Spleen (tissue), 11 donors: Measurements from ENCODE around the gene ZNF33A. TPM values are rescaled to one million over a fixed set of nuclear protein-coding genes. Genes with fewer than 3 reads are reported as not detected.
"Not testable (repeated sequence)": the region's sequence is repeated elsewhere in the genome, so short reads cannot be mapped to it uniquely, and the experiment has no call there.

Experiments
- DNase-seq: peaks from one replicate; pipeline ENCODE4 v3.0.0-alpha.2; 2020
- H3K27ac ChIP-seq, 8 donors: fragments of 200-600 bp; sonication (generic) in 7 of 8; 1 replicate in 4 of 8; 2 replicates in 4 of 8; pipeline versions ENCODE4 v1.5.0 to v1.8.0; 2016 to 2021; ENCODE audit warnings: inconsistent platforms in 4 of 8, mild to moderate bottlenecking in 4 of 8, moderate library complexity in 1 of 8
- H3K27me3 ChIP-seq, 7 donors: fragments of 200-600 bp; sonication (generic) in 6 of 7; replicated peaks in 1 of 7; 1 replicate in 4 of 7; 2 replicates in 3 of 7; pipeline versions ENCODE4 v1.5.0 to v1.8.0; 2016 to 2021; ENCODE audit warnings: inconsistent platforms in 3 of 7, mild to moderate bottlenecking in 1 of 7
- H3K36me3 ChIP-seq, 6 donors: fragments of 200-600 bp; sonication (generic) in 5 of 6; 1 replicate in 4 of 6; 2 replicates in 2 of 6; pipeline versions ENCODE4 v1.5.0 to v1.8.0; 2016 to 2021; ENCODE audit warnings: inconsistent platforms in 2 of 6
- H3K4me1 ChIP-seq, 6 donors: fragments of 200-600 bp; sonication (generic) in 5 of 6; 1 replicate in 3 of 6; 2 replicates in 3 of 6; pipeline versions ENCODE4 v1.5.0 to v1.8.0; 2016 to 2021; ENCODE audit warnings: inconsistent platforms in 3 of 6
- H3K4me3 ChIP-seq, 8 donors: fragments of 200-600 bp; sonication (generic) in 7 of 8; 1 replicate in 4 of 8; 2 replicates in 4 of 8; pipeline versions ENCODE4 v1.5.0 to v1.8.0; 2016 to 2021; ENCODE audit warnings: inconsistent platforms in 4 of 8, mild to moderate bottlenecking in 4 of 8, moderate library complexity in 2 of 8
- H3K9me3 ChIP-seq, 8 donors: fragments of 200-600 bp; sonication (generic) in 7 of 8; 1 replicate in 4 of 8; 2 replicates in 4 of 8; pipeline versions ENCODE4 v1.5.0 to v1.8.0; 2016 to 2021; ENCODE audit warnings: inconsistent platforms in 4 of 8
- CTCF ChIP-seq, 11 experiments: fragments of 200-600 bp in 7 of 11; fragments of 450-650 bp in 4 of 11; sonication (generic) in 4 of 11; IDR thresholded peaks in 8 of 11; conservative IDR thresholded peaks in 3 of 11; 1 replicate in 7 of 11; 2 replicates in 4 of 11; pipeline versions ENCODE4 v1.4.0 to v1.8.0; 2016 to 2021; ENCODE audit warnings: antibody characterized with exemption in 11 of 11, inconsistent platforms in 4 of 11, mild to moderate bottlenecking in 1 of 11
- POLR2A ChIP-seq, 3 donors: fragments of 450-650 bp; IDR thresholded peaks; one replicate each; pipeline ENCODE4 v1.5.1; 2017; ENCODE audit warnings: antibody characterized with exemption in 3 of 3, mild to moderate bottlenecking in 1 of 3
- POLR2AphosphoS5 ChIP-seq, 3 donors: sonication (generic); formaldehyde crosslinking; IDR thresholded peaks; one replicate each; pipeline ENCODE4 v1.5.1; 2017; ENCODE audit warnings: antibody characterized with exemption in 3 of 3
- WGBS, 5 donors: extraction: QIAGEN DNeasy Blood & Tissue Kit in 3 of 5; methylation state at CpG; one replicate each; pipeline versions ENCODE4 v1.1.5 to v1.1.7; 2013 to 2018; 5-methylcytosine and 5-hydroxymethylcytosine counted together
- intact Hi-C: fragments of 100-400 bp; cut with DNase I; formaldehyde crosslinking; loops from one replicate; pipeline ENCODE4 v1.15.0; 2023; ENCODE audit warnings: low total_unique reads
- polyA plus RNA-seq, 3 donors: library from polyadenylated mRNA; stranded (reverse); fragments of 200-250 nt; gene quantifications; one replicate each; pipeline ENCODE4 v1.2.1, GENCODE V29; 2013
- total RNA-seq, 7 donors: library from RNA; depleted of rRNA in 3 of 7; stranded (reverse); fragments of >200 nt in 3 of 7; fragmentation: NEBNext Ultra II Directional in 4 of 7; extraction: Animal tissue kit (Norgen Biotek cat#: 25700) in 4 of 7; gene quantifications; one replicate each; pipeline versions ENCODE4 v1.1.0 to v1.2.1, GENCODE V29; 2016 to 2021
- donor health status: healthy with polysubstance abuse.
- donor health status: DM: no; HTN: no; CAD: no; lungs with moderate emphysema.
- donor health status: DM: no; HTN: no; CAD: no.
- donor health status: Bipolar disorder and iron deficiency.
- donor health status: healthy.
- donor health status: DM: no; HTN: no; CAD: no.
- donor health status: DM: yes; HTN: yes; CAD: no.

The ZNF33A gene
- total and polyA plus RNA-seq, 10 donors, result 8.9 to 61.6 (median 37.5) TPM

GRCh38 chr10:38003588-38003987, 6.9 kb upstream of the ZNF33A start:
- intact Hi-C loops, result no loop called here

GRCh38 chr10:38007551-38007950, 2.9 kb upstream of the ZNF33A start:
- Histone ChIP-seq H3K27me3 (no peaks in the 10 kb centered on the region), H3K9me3 (no peaks in the 10 kb centered on the region), H3K27ac (peak overlapping the region in 6 of 8 donors; percentile 11 to 99 (median 58)), H3K36me3 (peaks cover 0 to 6% (median under 1%) of the 10 kb centered on the region in 6 donors), H3K4me3 (no peak overlapping the region), H3K4me1 (peaks cover 10 to 38% (median 21%) of the 10 kb centered on the region in 6 donors)
- intact Hi-C loops, result no loop called here
- no peak for TF ChIP-seq CTCF (IDR thresholded peaks at IDR 0.05 in 8 of 11, conservative IDR thresholded peaks at IDR 0.05 in 3 of 11)
- no peak for TF ChIP-seq POLR2A (IDR thresholded peaks at IDR 0.05)
- no peak for TF ChIP-seq POLR2AphosphoS5 (IDR thresholded peaks at IDR 0.05)
- no peak for DNase-seq

More at GRCh38 chr10:38003588-38003987, 6.9 kb upstream of the ZNF33A start:
- no peak overlapping the region for H3K4me3 ChIP-seq
- H3K27me3 ChIP-seq, result no peaks in the 10 kb centered on the region
- H3K27ac ChIP-seq, result no peak overlapping the region
- 81 to 100% (median 95%) methylated on average over 1 of the region's 1 CpG for WGBS, 5 donors
- H3K9me3 ChIP-seq, result no peaks in the 10 kb centered on the region
- H3K4me1 ChIP-seq, result peaks cover 0 to 11% (median 0%) of the 10 kb centered on the region in 6 donors
- DNase-seq, result no peak
- TF ChIP-seq POLR2AphosphoS5 (IDR thresholded peaks at IDR 0.05) (no peak), CTCF (IDR thresholded peaks at IDR 0.05 in 8 of 11, conservative IDR thresholded peaks at IDR 0.05 in 3 of 11) (no peak), POLR2A (IDR thresholded peaks at IDR 0.05) (no peak)
- no peaks in the 10 kb centered on the region for H3K36me3 ChIP-seq

GRCh38 chr10:38007991-38008390, 2.5 kb upstream of the ZNF33A start:
- 48 to 69% (median 59%) methylated on average over 3 of the region's 3 CpGs for WGBS, 5 donors

GRCh38 chr10:38016354-38016753, 5.9 kb downstream of the ZNF33A start:
- TF ChIP-seq POLR2AphosphoS5 (IDR thresholded peaks at IDR 0.05) (no peak), CTCF (IDR thresholded peaks at IDR 0.05 in 8 of 11, conservative IDR thresholded peaks at IDR 0.05 in 3 of 11) (no peak), POLR2A (IDR thresholded peaks at IDR 0.05) (no peak)
- Histone ChIP-seq H3K9me3 (peaks cover 0 to 8% (median 0%) of the 10 kb centered on the region in 8 donors), H3K27ac (no peak overlapping the region), H3K4me1 (peaks cover 7 to 52% (median 28%) of the 10 kb centered on the region in 6 donors), H3K27me3 (no peaks in the 10 kb centered on the region), H3K4me3 (no peak overlapping the region), H3K36me3 (peaks cover 0 to 94% (median 67%) of the 10 kb centered on the region in 6 donors)
- intact Hi-C loops, result loop anchor here (10.0 kb wide), 1 partner anchor 78 kb away; the partner anchor contains the start of gene ZNF37A
- 82 to 100% (median 95%) methylated on average over 1 of the region's 1 CpG for WGBS, 5 donors
- DNase-seq, result no peak

More at GRCh38 chr10:38007991-38008390, 2.5 kb upstream of the ZNF33A start:
- Histone ChIP-seq H3K36me3 (peaks cover 0 to 10% (median 2%) of the 10 kb centered on the region in 6 donors), H3K9me3 (no peaks in the 10 kb centered on the region), H3K4me1 (peaks cover 10 to 42% (median 25%) of the 10 kb centered on the region in 6 donors), H3K27ac (peak overlapping the region in 6 of 8 donors; percentile 11 to 99 (median 58)), H3K27me3 (no peaks in the 10 kb centered on the region), H3K4me3 (no peak overlapping the region)
- intact Hi-C loops, result no loop called here
- DNase-seq, result no peak
- TF ChIP-seq POLR2AphosphoS5 (IDR thresholded peaks at IDR 0.05), result no peak
- no peak for TF ChIP-seq CTCF (IDR thresholded peaks at IDR 0.05 in 8 of 11, conservative IDR thresholded peaks at IDR 0.05 in 3 of 11)
- TF ChIP-seq POLR2A (IDR thresholded peaks at IDR 0.05), result no peak

GRCh38 chr10:38019124-38019523, 8.6 kb downstream of the ZNF33A start:
- not testable (repeated sequence) for DNase-seq, H3K27ac ChIP-seq, H3K4me3 ChIP-seq, H3K27me3 ChIP-seq, H3K9me3 ChIP-seq
- H3K4me1 ChIP-seq, result peaks cover 0 to 24% (median 9%) of the 10 kb centered on the region in 6 donors
- intact Hi-C loops, result loop anchor here (10.0 kb wide), 1 partner anchor 76 kb away; the partner anchor contains the start of gene ZNF37A
- WGBS, 5 donors, result 49 to 71% (median 64%) methylated on average over 3 to 4 of the region's 4 CpGs
- peaks cover 0 to 100% (median 73%) of the 10 kb centered on the region in 6 donors for H3K36me3 ChIP-seq
